Sigmoid colon (tissue), 7 donors: ENCODE data around the gene DTWD1. TPM values are rescaled to one million over a fixed set of nuclear protein-coding genes. Genes with fewer than 3 reads are reported as not detected.

Experiments used
- DNase-seq: peaks from one replicate; pipeline ENCODE4 v3.0.0-alpha.2; 2019
- H3K27ac ChIP-seq, 4 donors: fragments of 200-600 bp; sonication (generic); one replicate each; pipeline ENCODE4 v1.5.1; 2016 to 2019; ENCODE audit warnings: mild to moderate bottlenecking in 1 of 4
- H3K27me3 ChIP-seq, 3 donors: fragments of 200-600 bp; sonication (generic); one replicate each; pipeline ENCODE4 v1.5.1; 2019; ENCODE audit warnings: mild to moderate bottlenecking in 1 of 3
- H3K36me3 ChIP-seq, 4 donors: fragments of 200-600 bp; sonication (generic); one replicate each; pipeline ENCODE4 v1.5.1; 2016 to 2019
- H3K4me1 ChIP-seq, 4 donors: fragments of 200-600 bp; sonication (generic); one replicate each; pipeline ENCODE4 v1.5.1; 2017 to 2019
- H3K4me3 ChIP-seq, 4 donors: fragments of 200-600 bp; sonication (generic); one replicate each; pipeline ENCODE4 v1.5.1; 2017 to 2019; ENCODE audit warnings: mild to moderate bottlenecking in 2 of 4, moderate library complexity in 1 of 4
- H3K9me3 ChIP-seq, 4 donors: fragments of 200-600 bp in 3 of 4; sonication (generic) in 3 of 4; one replicate each; pipeline versions ENCODE4 v1.5.1 to v1.6.1; 2013 to 2019
- EP300 ChIP-seq, 4 donors: sonication (generic); formaldehyde crosslinking; IDR thresholded peaks; one replicate each; pipeline ENCODE4 v1.6.1; 2017; ENCODE audit warnings: antibody characterized with exemption in 4 of 4
- POLR2A ChIP-seq, 2 donors: fragments of 450-650 bp; IDR thresholded peaks; one replicate each; pipeline ENCODE4 v1.6.1; 2016; ENCODE audit warnings: antibody characterized with exemption in 2 of 2, mild to moderate bottlenecking in 2 of 2, moderate library complexity in 2 of 2
- POLR2AphosphoS5 ChIP-seq, 4 donors: sonication (generic); formaldehyde crosslinking; IDR thresholded peaks; one replicate each; pipeline ENCODE4 v1.6.1; 2017; ENCODE audit warnings: antibody characterized with exemption in 4 of 4
- WGBS, 2 donors: extraction: QIAGEN DNeasy Blood & Tissue Kit; methylation state at CpG; one replicate each; pipeline ENCODE4 v1.1.7; 2013; 5-methylcytosine and 5-hydroxymethylcytosine counted together
- intact Hi-C: fragments of 100-400 bp; cut with DNase I; formaldehyde crosslinking; loops from one replicate; pipeline ENCODE4 v1.15.1; 2023
- polyA plus RNA-seq, 3 donors: library from polyadenylated mRNA; stranded (reverse); fragments of 200-250 nt; gene quantifications; one replicate each; pipeline ENCODE4 v1.2.3, GENCODE V29; 2013
- total RNA-seq, 4 donors: library from RNA; depleted of rRNA; stranded (reverse); fragments of >200 nt; gene quantifications; one replicate each; pipeline ENCODE4 v1.1.0, GENCODE V29; 2016
- TF ChIP-seq, protein P1 (sequence below), 4 experiments: fragments of 450-650 bp in 3 of 4; fragments of 200-600 bp in 1 of 4; IDR thresholded peaks; one replicate each; pipeline ENCODE4 v1.5.1; 2016 to 2019; ENCODE audit warnings: antibody characterized with exemption in 4 of 4, mild to moderate bottlenecking in 3 of 4, moderate library complexity in 2 of 4
- donor health status: healthy with polysubstance abuse.
- donor health status: Bipolar disorder and iron deficiency.
- donor health status: healthy.

Gene DTWD1
- total and polyA plus RNA-seq, 7 donors: 10.6 to 39.8 (median 22.7) TPM

- H3K9me3 ChIP-seq: peaks cover 0 to under 1% (median 0%) of the 10 kb centered on the region in 4 donors
- peaks cover 0 to 4% (median under 1%) of the 10 kb centered on the region in 4 donors for H3K36me3 ChIP-seq
- H3K4me3 ChIP-seq: peak overlapping the region; percentile 70 to 91 (median 76)
- WGBS, 2 donors: 1 to 4% methylated on average over 6 of the region's 6 CpGs
- H3K4me1 ChIP-seq: peaks cover 0 to 35% (median 23%) of the 10 kb centered on the region in 4 donors
- H3K27ac ChIP-seq: peak overlapping the region; percentile 90 to 94 (median 92)
- DNase-seq: no peak
- TF ChIP-seq, protein P1, sequence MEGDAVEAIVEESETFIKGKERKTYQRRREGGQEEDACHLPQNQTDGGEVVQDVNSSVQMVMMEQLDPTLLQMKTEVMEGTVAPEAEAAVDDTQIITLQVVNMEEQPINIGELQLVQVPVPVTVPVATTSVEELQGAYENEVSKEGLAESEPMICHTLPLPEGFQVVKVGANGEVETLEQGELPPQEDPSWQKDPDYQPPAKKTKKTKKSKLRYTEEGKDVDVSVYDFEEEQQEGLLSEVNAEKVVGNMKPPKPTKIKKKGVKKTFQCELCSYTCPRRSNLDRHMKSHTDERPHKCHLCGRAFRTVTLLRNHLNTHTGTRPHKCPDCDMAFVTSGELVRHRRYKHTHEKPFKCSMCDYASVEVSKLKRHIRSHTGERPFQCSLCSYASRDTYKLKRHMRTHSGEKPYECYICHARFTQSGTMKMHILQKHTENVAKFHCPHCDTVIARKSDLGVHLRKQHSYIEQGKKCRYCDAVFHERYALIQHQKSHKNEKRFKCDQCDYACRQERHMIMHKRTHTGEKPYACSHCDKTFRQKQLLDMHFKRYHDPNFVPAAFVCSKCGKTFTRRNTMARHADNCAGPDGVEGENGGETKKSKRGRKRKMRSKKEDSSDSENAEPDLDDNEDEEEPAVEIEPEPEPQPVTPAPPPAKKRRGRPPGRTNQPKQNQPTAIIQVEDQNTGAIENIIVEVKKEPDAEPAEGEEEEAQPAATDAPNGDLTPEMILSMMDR (IDR thresholded peaks at IDR 0.05): peak in 1 of 4 experiments; percentile 18
- no peak for TF ChIP-seq POLR2A (IDR thresholded peaks at IDR 0.05)
- intact Hi-C loops: loop anchor here (2.0 to 10.0 kb wide), 9 partner anchors 147 to 517 kb away; partner anchors contain the start of genes COPS2 and FGF7
- H3K27me3 ChIP-seq: no peaks in the 10 kb centered on the region
Observed at GRCh38 chr15:49620199-49620598, 649 bp upstream of the DTWD1 start.

DNA sequence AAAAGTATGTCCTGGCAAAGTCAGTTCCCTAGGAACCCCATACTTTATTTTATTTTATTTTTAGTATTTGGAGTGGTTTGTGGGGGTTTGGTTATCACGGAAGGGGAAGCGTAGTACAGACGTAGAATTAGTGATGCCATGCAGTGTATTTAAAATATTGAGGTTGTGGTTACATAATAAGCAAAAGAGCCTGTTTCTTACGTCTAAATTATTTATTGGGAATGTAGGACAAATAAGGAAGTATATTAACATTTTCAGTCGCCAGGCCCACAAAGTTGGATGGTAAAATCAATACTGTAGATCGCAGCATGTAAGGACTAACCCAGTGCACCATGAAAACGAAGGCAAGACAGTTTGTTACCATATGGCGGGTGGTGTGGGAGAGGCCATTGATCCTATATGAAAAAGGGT is 558 bp downstream of the DTWD1 start:
- Histone ChIP-seq H3K27me3 (no peaks in the 10 kb centered on the region), H3K9me3 (peaks cover 0 to 8% (median 1%) of the 10 kb centered on the region in 4 donors), H3K36me3 (peaks cover 5 to 16% (median 8%) of the 10 kb centered on the region in 4 donors), H3K27ac (peak overlapping the region; percentile 90 to 94 (median 92)), H3K4me3 (peak overlapping the region; percentile 70 to 91 (median 76)), H3K4me1 (peaks cover 0 to 35% (median 23%) of the 10 kb centered on the region in 4 donors)
- TF ChIP-seq POLR2AphosphoS5 (IDR thresholded peaks at IDR 0.05) (no peak), POLR2A (IDR thresholded peaks at IDR 0.05) (no peak), EP300 (IDR thresholded peaks at IDR 0.05) (no peak)
- TF ChIP-seq, protein P1 (IDR thresholded peaks at IDR 0.05): no peak
- DNase-seq: no peak
- WGBS, 2 donors: 8 to 15% methylated on average over 8 of the region's 8 CpGs
- intact Hi-C loops: loop anchor here (2.0 to 10.0 kb wide), 9 partner anchors 146 to 516 kb away; partner anchors contain the start of genes COPS2 and FGF7

- Histone ChIP-seq H3K9me3 (peaks cover 0 to 8% (median 1%) of the 10 kb centered on the region in 4 donors), H3K27ac (peak overlapping the region; percentile 90 to 94 (median 92)), H3K27me3 (no peaks in the 10 kb centered on the region), H3K36me3 (peaks cover 5 to 19% (median 8%) of the 10 kb centered on the region in 4 donors), H3K4me3 (peak overlapping the region; percentile 70 to 91 (median 76)), H3K4me1 (peaks cover 0 to 37% (median 23%) of the 10 kb centered on the region in 4 donors)
- TF ChIP-seq, protein P1 (IDR thresholded peaks at IDR 0.05): no peak
- TF ChIP-seq EP300 (IDR thresholded peaks at IDR 0.05) (no peak), POLR2A (IDR thresholded peaks at IDR 0.05) (no peak), POLR2AphosphoS5 (IDR thresholded peaks at IDR 0.05) (no peak)
- intact Hi-C loops: loop anchor here (2.0 to 10.0 kb wide), 9 partner anchors 145 to 515 kb away; partner anchors contain the start of genes COPS2 and FGF7
- DNase-seq: no peak
- 44 to 55% methylated on average over 1 of the region's 1 CpG for WGBS, 2 donors
Observed at GRCh38 chr15:49621887-49622286, 1.0 kb downstream of the DTWD1 start.

DNA sequence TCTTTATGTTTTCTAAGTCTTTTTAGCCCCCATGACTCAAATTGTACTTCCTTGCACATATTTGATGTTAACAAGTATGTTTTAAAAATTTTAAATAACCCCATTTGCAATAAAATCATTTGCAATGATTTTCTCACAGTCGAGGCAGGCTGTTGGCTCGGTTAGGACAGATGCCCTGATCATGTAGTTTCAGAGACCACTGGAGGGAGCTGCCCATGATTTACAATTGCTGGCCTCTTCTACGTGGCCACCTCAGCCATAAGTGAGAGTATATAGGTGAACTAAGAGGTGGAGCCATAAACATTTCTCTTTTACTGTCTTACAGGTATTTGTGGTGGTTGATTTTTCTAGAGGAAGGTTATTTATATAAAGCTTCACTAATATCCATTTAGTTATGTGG is 1.7 kb downstream of the DTWD1 start:
- Histone ChIP-seq H3K27me3 (no peaks in the 10 kb centered on the region), H3K9me3 (peaks cover 0 to 8% (median 1%) of the 10 kb centered on the region in 4 donors), H3K36me3 (peaks cover 5 to 25% (median 8%) of the 10 kb centered on the region in 4 donors), H3K4me1 (peaks cover 0 to 43% (median 25%) of the 10 kb centered on the region in 4 donors), H3K27ac (peak overlapping the region in 3 of 4 donors; percentile 91 to 94 (median 93)), H3K4me3 (peak overlapping the region in 1 of 4 donors; percentile 71)
- no peak for TF ChIP-seq POLR2A (IDR thresholded peaks at IDR 0.05)
- TF ChIP-seq, protein P1 (IDR thresholded peaks at IDR 0.05): no peak
- no peak for TF ChIP-seq POLR2AphosphoS5 (IDR thresholded peaks at IDR 0.05)
- no peak for TF ChIP-seq EP300 (IDR thresholded peaks at IDR 0.05)
- 86 to 90% methylated on average over 3 of the region's 3 CpGs for WGBS, 2 donors
- DNase-seq: no peak
- intact Hi-C loops: loop anchor here (5.0 to 10.0 kb wide), 7 partner anchors 145 to 515 kb away; partner anchors contain the start of genes COPS2 and FGF7
